GM18868 (cell line): ENCODE measurements around the gene TCP1.
"Not testable (repeated sequence)": the region's sequence is repeated elsewhere in the genome, so short reads cannot be mapped to it uniquely, and the experiment has no call there.

Source experiments
- ATAC-seq: cut with Tn5 transposase; IDR thresholded peaks from one replicate; pipeline ENCODE4 v1.9.1; 2021; ENCODE audit warnings: mild to moderate bottlenecking, moderate library complexity; ENCODE audit not compliant: unreplicated experiment

Gene TCP1

GRCh38 chr6:159817951-159818739 is 28.7 kb upstream of the TCP1 start:
- ATAC-seq, result no peak

- ATAC-seq, result not testable (repeated sequence)
These were observed 27.4 kb upstream of the TCP1 start for GRCh38 chr6:159816775-159817174.

- ATAC-seq, result no peak
These were observed 26.0 kb upstream of the TCP1 start for GRCh38 chr6:159815410-159815809.

- no peak for ATAC-seq
These were observed 24.4 kb upstream of the TCP1 start for GRCh38 chr6:159813781-159814180.

GRCh38 chr6:159809149-159809548 is 19.7 kb upstream of the TCP1 start:
- ATAC-seq, result peak; percentile 51

- no peak for ATAC-seq
These were observed 19.2 kb upstream of the TCP1 start for GRCh38 chr6:159808647-159809046.

- no peak for ATAC-seq
These were observed 17.9 kb upstream of the TCP1 start for GRCh38 chr6:159807150-159807858.

- no peak for ATAC-seq
These were observed 16.6 kb upstream of the TCP1 start for GRCh38 chr6:159806021-159806458.

- ATAC-seq, result no peak
These were observed 16.1 kb upstream of the TCP1 start for GRCh38 chr6:159805440-159806020.

- ATAC-seq, result no peak
These were observed 15.1 kb upstream of the TCP1 start for GRCh38 chr6:159804504-159804903.

GRCh38 chr6:159801935-159802334 is 12.5 kb upstream of the TCP1 start:
- no peak for ATAC-seq

GRCh38 chr6:159800141-159800865 is 10.9 kb upstream of the TCP1 start, which contains the start of gene PNLDC1:
TSS of gene PNLDC1 (plus strand) at chr6:159800276. CDS start at chr6:159800308, 32 bp downstream.
- no peak for ATAC-seq

GRCh38 chr6:159797554-159797953 is 8.2 kb upstream of the TCP1 start:
- ATAC-seq, result no peak

GRCh38 chr6:159794976-159795375 is 5.6 kb upstream of the TCP1 start:
- not testable (repeated sequence) for ATAC-seq

- ATAC-seq, result no peak
These were observed 1.7 kb upstream of the TCP1 start for GRCh38 chr6:159790956-159791598.

- ATAC-seq, result peak; percentile 85
These were observed 950 bp upstream of the TCP1 start, which contains the start of gene MRPL18 for GRCh38 chr6:159790149-159790955. TSS of gene MRPL18 (plus strand) at chr6:159790467. CDS start at chr6:159790588, 121 bp downstream.

GRCh38 chr6:159788753-159789376 is 537 bp downstream of the TCP1 start:
- ATAC-seq, result no peak

GRCh38 chr6:159788276-159788675 is 1.1 kb downstream of the TCP1 start:
- no peak for ATAC-seq

GRCh38 chr6:159778542-159779103 is 10.8 kb downstream of the TCP1 start:
- no peak for ATAC-seq
